Right ventricle myocardium superior (tissue), 1 donor: ENCODE measurements around the gene CKLF. TPM values are rescaled to one million over a fixed set of nuclear protein-coding genes. Genes with fewer than 3 reads are reported as not detected.
A peak's percentile ranks its signal among the peaks of the same experiment; 100 is the strongest.
"Not testable (repeated sequence)": the region's sequence is repeated elsewhere in the genome, so short reads cannot be mapped to it uniquely, and the experiment has no call there.

ENCODE experiments used
- ATAC-seq: fragments of 200-7000 bp; cut with Tn5 transposase; one replicate; pipeline ENCODE4 v1.9.1; 2020; ENCODE audit warnings: mild to moderate bottlenecking; ENCODE audit not compliant: poor library complexity
- DNase-seq: peaks from one replicate; pipeline ENCODE4 v3.0.0-alpha.2; 2020
- intact Hi-C: fragments of 100-400 bp; cut with DNase I; formaldehyde crosslinking; loops from one replicate; pipeline ENCODE4 v1.11.2; 2022
- total RNA-seq: library from RNA; stranded (reverse); fragmentation: NEBNext Ultra II Directional; extraction: Animal tissue kit (Norgen Biotek cat#: 25700); gene quantifications from one replicate; pipeline ENCODE4 v1.2.1, GENCODE V29; 2021
- donor health status: DM: no; HTN: yes; CAD: no; lungs with severe emphysema.

Gene CKLF
- total RNA-seq, 1 donor from 2014 or later, result 10.4 TPM

DNA sequence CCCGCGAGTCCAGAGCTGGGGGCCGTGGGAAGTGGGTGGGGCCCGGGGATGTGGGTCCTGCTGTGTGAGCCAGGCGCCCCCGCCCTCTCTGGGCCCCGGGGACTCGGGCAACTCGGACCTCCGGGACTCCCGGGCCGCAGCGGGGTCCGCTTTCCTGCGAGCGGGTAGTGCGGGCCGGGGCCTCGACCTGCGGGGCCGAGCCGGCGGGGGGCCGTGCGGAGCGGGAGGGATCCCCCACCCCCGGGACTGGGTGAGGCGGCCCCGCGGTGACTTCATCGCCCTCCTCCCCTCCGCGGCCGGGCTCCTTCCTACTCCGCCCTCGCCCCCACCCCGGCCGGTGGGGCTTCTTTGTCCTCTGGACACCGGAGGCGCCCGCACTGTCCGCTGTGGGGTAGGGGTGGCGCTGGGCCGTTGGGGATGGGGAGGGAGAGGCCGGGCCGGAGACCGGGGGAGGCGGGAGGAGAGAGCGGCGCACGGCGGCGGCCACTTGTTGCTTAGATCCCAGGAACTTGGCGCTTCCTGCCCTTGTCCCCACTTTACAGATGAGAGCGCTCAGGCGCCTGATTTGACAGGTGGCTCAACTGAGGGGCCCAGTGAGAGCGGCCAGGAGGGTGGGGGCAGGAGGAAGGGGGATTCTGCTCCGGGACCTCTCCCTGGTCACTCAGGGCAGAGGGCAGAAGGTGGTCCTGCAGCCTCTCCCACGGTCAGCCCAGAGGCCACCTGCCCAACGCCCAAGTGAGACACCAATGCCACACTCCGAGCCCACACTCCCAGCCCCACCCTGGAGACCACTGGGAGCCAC lies 53.0 kb downstream of the CKLF start:
- intact Hi-C loops, result loop anchor here (5.0 kb wide), 1 partner anchor 262 kb away; no protein-coding TSS in a partner anchor
- ATAC-seq (peak; percentile 57), DNase-seq (peak; percentile 82)

DNA sequence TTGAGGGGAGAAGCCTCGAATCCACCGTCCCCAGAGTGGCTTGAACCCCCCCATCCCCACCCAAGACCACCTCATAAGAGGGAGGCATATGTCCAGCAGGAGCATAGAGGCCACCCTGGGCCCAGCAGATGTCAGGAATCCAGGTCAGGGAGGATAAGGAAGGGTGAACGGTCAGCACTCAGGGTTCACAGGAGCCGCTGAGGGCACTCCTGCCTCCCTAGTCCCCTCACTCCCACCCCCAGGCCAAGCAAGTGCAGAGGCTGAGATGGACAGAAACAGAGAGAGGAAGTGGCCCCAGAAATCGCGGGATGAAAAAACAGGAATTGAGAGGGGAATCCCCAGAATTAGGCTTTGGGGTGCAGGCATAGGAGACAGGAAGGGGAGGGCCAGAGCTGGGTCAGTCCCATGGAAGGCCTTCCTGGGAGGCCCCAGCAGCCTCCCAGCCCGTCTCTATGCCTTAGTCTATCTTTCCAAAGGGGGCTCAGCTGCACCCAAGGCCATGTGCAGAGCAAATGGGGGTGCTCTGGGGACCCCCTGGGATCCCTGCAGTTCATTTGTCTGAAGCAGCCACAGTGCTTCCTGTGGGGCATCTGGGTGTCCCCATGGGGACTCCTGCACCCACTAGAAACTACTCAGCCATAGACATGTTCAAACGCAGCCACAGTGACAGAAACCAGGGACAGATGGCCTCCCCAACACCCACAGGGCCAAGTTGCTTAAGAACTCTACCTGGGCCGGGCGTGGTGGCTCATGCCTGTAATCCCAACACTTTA lies 53.8 kb downstream of the CKLF start:
- DNase-seq, result no peak
- no peak for ATAC-seq
- intact Hi-C loops, result loop anchor here (5.0 kb wide), 1 partner anchor 261 kb away; no protein-coding TSS in a partner anchor

DNA sequence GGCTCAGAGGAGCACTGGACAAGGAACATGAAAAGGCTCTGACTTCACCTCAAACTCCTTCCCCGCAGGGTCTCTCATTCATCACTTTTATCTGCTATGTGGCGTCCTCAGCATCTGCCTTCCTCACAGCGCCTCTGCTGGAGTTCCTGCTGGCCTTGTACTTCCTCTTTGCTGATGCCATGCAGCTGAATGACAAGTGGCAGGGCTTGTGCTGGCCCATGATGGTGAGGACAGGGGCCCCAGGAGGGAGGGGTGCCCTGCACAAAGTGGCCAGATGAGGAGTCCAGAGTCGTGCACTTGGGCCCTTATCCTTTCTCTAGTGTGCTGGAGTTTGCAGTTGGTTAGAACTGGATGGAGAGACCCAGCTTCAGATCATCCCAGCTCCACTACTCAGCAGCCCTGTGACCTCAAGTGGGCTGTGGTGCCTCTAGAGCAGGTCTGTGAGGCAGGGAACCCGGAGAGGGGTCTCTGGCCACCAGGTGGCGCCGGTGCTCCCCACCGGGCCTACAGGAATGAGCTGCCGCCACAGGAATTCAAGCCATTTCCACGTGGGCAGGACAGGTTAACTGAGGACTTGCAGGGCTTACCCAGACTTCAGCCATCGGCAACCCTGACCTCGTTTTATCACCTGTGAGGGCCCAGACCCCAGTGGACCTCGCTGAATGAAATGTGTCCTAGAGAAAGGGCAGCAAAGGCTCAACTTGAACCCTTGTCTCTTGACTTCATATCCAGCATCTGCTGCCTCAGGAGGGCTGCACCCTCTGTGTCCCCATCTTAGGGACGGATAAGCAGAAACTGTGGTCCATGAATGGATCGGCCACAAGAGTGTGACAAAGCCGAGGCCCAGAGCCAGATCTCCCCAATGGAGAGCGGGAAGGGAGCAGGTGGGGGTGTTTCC lies 56.1 kb downstream of the CKLF start:
- intact Hi-C loops, result loop anchor here (5.0 kb wide), 1 partner anchor 259 kb away; no protein-coding TSS in a partner anchor
- ATAC-seq, result peak; percentile 61

DNA sequence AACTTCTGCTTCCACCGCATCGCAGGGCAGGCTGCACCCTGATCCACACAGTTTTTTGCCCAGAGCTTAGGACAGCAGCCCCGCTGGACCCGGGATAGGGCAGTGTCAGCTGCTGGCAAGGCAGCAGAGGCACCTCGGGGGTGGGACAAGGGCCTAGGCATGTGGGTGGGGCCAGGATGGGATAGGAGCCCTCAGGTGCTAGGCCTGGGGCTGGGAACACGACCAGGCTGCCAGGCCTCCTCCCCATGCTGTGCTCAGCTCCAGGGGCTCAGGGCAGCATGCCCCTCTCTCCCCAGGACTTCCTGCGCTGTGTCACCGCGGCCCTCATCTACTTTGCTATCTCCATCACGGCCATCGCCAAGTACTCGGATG lies 56.7 kb downstream of the CKLF start:
- intact Hi-C loops, result loop anchor here (5.0 kb wide), 1 partner anchor 258 kb away; no protein-coding TSS in a partner anchor
- DNase-seq, result no peak
- ATAC-seq, result no peak

More for the DNA sequence above, 56.1 kb downstream of the CKLF start:
- DNase-seq, result peak; percentile 93

DNA sequence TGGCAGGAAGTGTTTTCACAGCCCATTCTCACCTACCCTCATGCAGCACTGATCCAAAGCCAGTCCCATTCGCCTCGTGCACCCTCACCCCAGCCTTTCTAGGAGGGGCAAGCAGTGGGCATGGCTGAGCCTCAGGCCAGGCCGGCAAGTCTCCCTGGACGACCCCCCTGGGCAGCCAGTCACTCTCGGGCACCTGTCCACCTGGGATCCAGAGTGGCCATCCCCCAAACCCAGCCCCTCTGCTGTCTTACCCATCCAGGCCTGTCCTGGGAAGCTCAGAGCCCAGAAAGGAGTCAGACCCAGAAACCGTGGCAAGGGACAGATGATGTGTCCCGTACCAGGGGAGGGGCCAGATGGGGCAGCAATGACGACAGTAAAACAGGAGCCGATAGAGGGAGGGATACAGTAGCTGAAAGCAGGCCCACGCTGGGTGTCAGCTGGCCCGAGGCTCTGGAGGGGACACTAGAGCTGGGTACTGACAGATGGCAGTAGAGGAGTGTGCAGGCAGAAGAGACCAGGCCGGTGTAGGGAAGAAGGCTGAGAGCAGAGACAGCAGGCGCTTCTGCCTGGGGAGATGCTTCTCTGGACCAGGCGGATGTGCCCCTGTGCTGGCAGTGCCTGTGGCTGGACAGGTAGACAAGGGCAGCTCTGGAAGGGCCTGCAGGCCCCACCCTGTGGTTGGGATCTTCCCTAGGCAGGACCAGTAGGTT lies 57.9 kb downstream of the CKLF start:
- intact Hi-C loops, result no loop called here
- ATAC-seq (no peak), DNase-seq (no peak)

DNA sequence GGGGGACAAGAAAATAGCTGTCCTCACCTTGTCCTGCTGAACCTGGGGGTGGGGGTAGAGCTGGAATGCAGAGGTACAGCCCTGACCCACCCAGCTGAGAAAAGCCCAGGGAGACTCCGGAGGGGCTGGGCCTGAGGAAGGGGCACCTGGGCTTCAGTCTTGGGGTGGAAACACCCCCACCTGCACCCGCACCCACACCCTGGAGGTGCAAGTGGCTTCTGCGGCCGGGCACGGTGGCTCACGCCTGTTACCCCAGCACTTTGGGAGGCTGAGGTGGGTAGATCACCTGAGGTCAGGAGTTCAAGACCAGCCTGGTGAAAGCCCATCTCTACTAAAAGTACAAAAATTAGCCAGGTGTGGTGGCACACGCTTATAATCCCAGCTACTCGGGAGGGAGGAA lies 59.5 kb downstream of the CKLF start:
- intact Hi-C loops, ATAC-seq, DNase-seq: not testable (repeated sequence)

DNA sequence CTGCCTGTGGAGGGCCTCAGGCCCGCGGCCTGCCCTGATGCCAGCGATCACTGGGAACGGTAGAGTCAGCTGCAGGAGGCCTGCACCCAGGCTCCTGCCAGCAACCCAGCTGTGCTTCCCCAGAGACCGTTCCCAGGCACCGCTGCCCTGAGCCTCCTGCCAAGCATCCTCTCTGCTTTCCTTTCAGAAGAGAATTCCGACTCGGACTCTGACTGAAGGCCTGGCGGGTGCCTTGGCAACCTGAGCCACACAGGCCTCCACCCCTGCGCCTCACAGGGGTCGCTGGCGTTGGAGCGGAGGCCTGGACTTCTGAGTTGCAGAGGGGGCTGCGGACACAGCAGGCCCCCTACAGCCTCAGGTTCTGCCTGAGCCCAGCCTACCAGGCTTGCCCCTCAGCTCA lies 60.0 kb downstream of the CKLF start:
- intact Hi-C loops, result no loop called here
- ATAC-seq (no peak), DNase-seq (no peak)

DNA sequence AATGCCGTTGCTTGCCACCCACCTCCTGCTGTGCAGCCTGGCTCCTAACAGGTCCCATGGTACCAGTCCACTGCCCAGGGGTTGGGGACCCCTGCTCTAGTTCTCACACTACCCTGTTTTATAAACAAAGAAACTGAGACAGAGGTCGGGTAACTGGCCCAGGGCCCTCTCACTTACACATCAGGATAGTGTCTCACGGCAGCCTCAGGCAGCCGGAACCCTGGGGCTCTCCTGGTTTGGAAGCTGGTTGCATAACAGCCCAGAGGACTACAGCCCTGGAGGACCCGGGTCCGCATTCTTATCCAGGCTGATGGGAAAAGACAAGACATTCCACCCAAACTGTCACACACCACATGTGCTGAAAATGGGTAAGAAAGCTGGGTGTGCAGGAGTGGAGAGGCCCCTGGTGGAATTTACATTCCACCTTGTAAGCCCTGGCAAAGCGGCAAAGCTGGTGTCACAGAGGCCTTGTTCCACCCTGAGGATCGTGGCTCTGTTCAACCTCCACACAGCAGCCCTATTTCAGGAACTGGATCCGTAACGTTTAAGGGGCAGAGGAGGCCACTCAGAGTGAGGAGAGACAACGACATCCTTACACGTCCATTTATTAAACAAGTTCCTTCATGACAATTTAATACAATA lies 61.9 kb downstream of the CKLF start:
- intact Hi-C loops, result no loop called here
- ATAC-seq, result no peak
- DNase-seq, result no peak

Other genes with a start within 250 kb of the CKLF start
- gene CDH5, start 185.9 kb upstream of the CKLF start, total RNA-seq, result 42.9 TPM
- gene BEAN1, start 125.3 kb upstream of the CKLF start, total RNA-seq, result 1.4 TPM
- gene TK2, start 2.5 kb upstream of the CKLF start, total RNA-seq, result 19.5 TPM
- gene CMTM1, start 13.9 kb downstream of the CKLF start, total RNA-seq, result 1.3 TPM
- gene CMTM2, start 26.9 kb downstream of the CKLF start, total RNA-seq, result 0.46 TPM
- gene CMTM3, start 52.1 kb downstream of the CKLF start, total RNA-seq, result 10.1 TPM
- gene CMTM4, start 144.2 kb downstream of the CKLF start, total RNA-seq, result 10.1 TPM
- gene DYNC1LI2, start 199.0 kb downstream of the CKLF start, total RNA-seq, result 66.9 TPM
- not detected for gene TERB1, start 249.0 kb downstream of the CKLF start, total RNA-seq